ENCODE measurements around the gene PIEZO2. TPM values are rescaled to one million over a fixed set of nuclear protein-coding genes. Genes with fewer than 3 reads are reported as not detected.

The PIEZO2 gene
- total RNA-seq, 1 experiment from 2014 or later = 0.57 TPM

- in situ Hi-C loops (cut with HindIII; ENCODE audit: low pct_unique_long_range_greater_than_20kb, low sequenced_read_pairs) = no loop called here
- CTCF ChIA-PET = no interaction called here
- Histone ChIP-seq H3K36me3 (ENCODE audit: control insufficient read depth, insufficient read depth, low read length) (no peaks in the 10 kb centered on the region), H3K9me3 (ENCODE audit: control insufficient read depth, insufficient read depth, low read depth, low read length) (no peaks in the 10 kb centered on the region), H3K27ac (ENCODE audit: low read length) (no peak overlapping the region), H3K27me3 (ENCODE audit: control insufficient read depth, insufficient read depth, low read length) (no peaks in the 10 kb centered on the region; the same call in 1 of the 2 replicates), H3K4me1 (ENCODE audit: control insufficient read depth, insufficient read depth, low read length) (no peaks in the 10 kb centered on the region), H3K4me3 (ENCODE audit: low read depth in 2 of 2, low read length in 2 of 2) (no peak overlapping the region)
- ATAC-seq (no peak), DNase-seq (ENCODE audit: low read depth, low spot score) (no peak)
- no TSS peak for BruUV-seq (replicated peaks)
- POLR2A ChIA-PET = no interaction called here
- no peak for TF ChIP-seq CTCF (IDR thresholded peaks at IDR 0.05)
- no peak for TF ChIP-seq TCF7L2 (IDR thresholded peaks at IDR 0.05; ENCODE audit: low read depth, low read length)
- TF ChIP-seq, protein P1, sequence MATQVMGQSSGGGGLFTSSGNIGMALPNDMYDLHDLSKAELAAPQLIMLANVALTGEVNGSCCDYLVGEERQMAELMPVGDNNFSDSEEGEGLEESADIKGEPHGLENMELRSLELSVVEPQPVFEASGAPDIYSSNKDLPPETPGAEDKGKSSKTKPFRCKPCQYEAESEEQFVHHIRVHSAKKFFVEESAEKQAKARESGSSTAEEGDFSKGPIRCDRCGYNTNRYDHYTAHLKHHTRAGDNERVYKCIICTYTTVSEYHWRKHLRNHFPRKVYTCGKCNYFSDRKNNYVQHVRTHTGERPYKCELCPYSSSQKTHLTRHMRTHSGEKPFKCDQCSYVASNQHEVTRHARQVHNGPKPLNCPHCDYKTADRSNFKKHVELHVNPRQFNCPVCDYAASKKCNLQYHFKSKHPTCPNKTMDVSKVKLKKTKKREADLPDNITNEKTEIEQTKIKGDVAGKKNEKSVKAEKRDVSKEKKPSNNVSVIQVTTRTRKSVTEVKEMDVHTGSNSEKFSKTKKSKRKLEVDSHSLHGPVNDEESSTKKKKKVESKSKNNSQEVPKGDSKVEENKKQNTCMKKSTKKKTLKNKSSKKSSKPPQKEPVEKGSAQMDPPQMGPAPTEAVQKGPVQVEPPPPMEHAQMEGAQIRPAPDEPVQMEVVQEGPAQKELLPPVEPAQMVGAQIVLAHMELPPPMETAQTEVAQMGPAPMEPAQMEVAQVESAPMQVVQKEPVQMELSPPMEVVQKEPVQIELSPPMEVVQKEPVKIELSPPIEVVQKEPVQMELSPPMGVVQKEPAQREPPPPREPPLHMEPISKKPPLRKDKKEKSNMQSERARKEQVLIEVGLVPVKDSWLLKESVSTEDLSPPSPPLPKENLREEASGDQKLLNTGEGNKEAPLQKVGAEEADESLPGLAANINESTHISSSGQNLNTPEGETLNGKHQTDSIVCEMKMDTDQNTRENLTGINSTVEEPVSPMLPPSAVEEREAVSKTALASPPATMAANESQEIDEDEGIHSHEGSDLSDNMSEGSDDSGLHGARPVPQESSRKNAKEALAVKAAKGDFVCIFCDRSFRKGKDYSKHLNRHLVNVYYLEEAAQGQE (IDR thresholded peaks at IDR 0.05; ENCODE audit: insufficient read depth in 1 of 2, low read depth in 2 of 2, low read length in 1 of 2) = no peak
- no peak for TF ChIP-seq POLR2AphosphoS5 (IDR thresholded peaks at IDR 0.05; ENCODE audit: low read depth, low read length)
- no peak for TF ChIP-seq SIN3A (IDR thresholded peaks at IDR 0.05; ENCODE audit: borderline replicate concordance, insufficient read depth, low read depth, low read length)
- intact Hi-C loops (cut with micrococcal nuclease; ENCODE audit: unreplicated experiment) = loop anchor here (10.0 kb wide), 1 partner anchor 592 kb away; no protein-coding TSS in a partner anchor
Observed at GRCh38 chr18:11156978-11157377, 7.6 kb upstream of the PIEZO2 start.

DNA sequence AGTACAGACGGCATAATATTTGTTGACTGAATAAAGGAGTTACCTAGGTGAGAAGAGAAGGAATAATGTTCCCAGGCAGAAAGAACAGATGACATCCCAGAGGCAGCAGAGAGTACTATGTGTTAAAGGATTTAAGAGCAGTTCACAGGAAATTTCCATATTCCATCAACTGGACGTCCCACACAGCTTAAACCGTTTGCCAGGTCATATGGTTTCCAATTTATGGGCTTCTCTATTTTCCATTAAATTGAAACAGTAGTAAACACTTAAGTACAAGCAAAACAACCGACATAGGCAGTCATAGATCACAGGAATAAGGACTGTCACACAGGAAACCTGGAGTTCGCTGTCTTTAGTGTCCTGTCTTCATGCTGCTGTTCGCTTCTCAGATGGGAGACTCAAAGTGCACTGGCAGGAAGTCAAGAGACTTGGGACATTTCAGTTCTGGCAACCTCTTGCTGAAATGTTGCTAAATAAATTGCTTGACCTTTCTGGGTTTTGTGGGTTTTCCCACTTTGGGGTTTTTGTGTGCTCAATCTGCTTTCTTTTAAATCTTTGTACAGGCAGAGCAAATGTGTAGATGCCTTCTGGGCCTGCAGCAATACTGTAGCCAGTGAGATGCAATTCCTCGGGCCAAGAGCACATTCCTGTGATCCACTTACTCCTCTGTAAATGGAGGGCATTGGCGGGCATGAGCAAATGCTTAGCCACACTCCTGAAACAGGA lies 5.8 kb upstream of the PIEZO2 start:
- Histone ChIP-seq H3K36me3 (ENCODE audit: control insufficient read depth, insufficient read depth, low read length) (no peaks in the 10 kb centered on the region), H3K27ac (ENCODE audit: low read length) (no peak overlapping the region), H3K4me3 (ENCODE audit: low read depth in 2 of 2, low read length in 2 of 2) (no peak overlapping the region), H3K4me1 (ENCODE audit: control insufficient read depth, insufficient read depth, low read length) (no peaks in the 10 kb centered on the region), H3K9me3 (ENCODE audit: control insufficient read depth, insufficient read depth, low read depth, low read length) (no peaks in the 10 kb centered on the region), H3K27me3 (ENCODE audit: control insufficient read depth, insufficient read depth, low read length) (peaks cover 2% of the 10 kb centered on the region; the same call in 1 of the 2 replicates)
- POLR2A ChIA-PET = no interaction called here
- in situ Hi-C loops (cut with HindIII; ENCODE audit: low pct_unique_long_range_greater_than_20kb, low sequenced_read_pairs) (no loop called here), intact Hi-C loops (cut with micrococcal nuclease; ENCODE audit: unreplicated experiment) (loop anchor here (10.0 kb wide), 1 partner anchor 590 kb away; no protein-coding TSS in a partner anchor)
- DNase-seq (ENCODE audit: low read depth, low spot score) = no peak
- ATAC-seq = no peak
- TF ChIP-seq, protein P1 (IDR thresholded peaks at IDR 0.05; ENCODE audit: insufficient read depth in 1 of 2, low read depth in 2 of 2, low read length in 1 of 2) = no peak
- TF ChIP-seq TCF7L2 (IDR thresholded peaks at IDR 0.05; ENCODE audit: low read depth, low read length) (no peak), POLR2AphosphoS5 (IDR thresholded peaks at IDR 0.05; ENCODE audit: low read depth, low read length) (no peak), SIN3A (IDR thresholded peaks at IDR 0.05; ENCODE audit: borderline replicate concordance, insufficient read depth, low read depth, low read length) (no peak)
- no TSS peak for BruUV-seq (replicated peaks)
- CTCF ChIA-PET = no interaction called here

Data from Panc1 (cell line).